HTR-8/SVneo (cell line): Measurements from ENCODE around the gene FKBP4.
"Not testable (repeated sequence)": the region's sequence is repeated elsewhere in the genome, so short reads cannot be mapped to it uniquely, and the experiment has no call there.

ENCODE experiments used
- DNase-seq: peaks from one replicate; pipeline ENCODE4 v3.0.0; 2011; ENCODE audit warnings: low spot score, mixed read lengths; ENCODE audit not compliant: insufficient read length
- FAIRE-seq: peaks from 2 replicates; lab custom pipeline; 2011; peaks lifted over from hg19 to GRCh38; lab: Jason Lieb, UNC

FKBP4 gene, protein sequence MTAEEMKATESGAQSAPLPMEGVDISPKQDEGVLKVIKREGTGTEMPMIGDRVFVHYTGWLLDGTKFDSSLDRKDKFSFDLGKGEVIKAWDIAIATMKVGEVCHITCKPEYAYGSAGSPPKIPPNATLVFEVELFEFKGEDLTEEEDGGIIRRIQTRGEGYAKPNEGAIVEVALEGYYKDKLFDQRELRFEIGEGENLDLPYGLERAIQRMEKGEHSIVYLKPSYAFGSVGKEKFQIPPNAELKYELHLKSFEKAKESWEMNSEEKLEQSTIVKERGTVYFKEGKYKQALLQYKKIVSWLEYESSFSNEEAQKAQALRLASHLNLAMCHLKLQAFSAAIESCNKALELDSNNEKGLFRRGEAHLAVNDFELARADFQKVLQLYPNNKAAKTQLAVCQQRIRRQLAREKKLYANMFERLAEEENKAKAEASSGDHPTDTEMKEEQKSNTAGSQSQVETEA

DNA sequence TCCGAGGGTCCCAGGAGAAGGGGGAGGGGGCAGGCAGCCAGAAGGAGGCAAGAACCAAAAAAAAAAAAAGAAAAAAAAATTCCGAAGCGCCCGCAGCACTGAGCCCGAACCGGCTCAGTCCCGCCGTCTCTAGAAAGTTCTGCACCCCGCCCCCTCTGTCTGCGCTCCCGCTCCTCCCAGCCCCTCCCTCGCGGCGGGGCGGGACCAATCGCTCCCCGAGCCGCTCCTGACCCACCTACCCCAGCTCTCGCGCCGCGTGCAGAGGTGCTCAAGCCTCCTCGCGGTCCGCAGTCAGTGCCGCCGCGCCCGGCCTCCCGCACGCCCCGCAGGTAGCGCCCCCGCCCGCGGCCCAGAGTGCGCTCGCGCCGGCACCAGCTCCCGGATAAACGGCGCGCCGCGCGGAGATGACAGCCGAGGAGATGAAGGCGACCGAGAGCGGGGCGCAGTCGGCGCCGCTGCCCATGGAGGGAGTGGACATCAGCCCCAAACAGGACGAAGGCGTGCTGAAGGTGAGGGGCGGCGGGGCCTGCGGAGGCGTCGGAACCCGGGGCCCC lies at the start of gene FKBP4:
TSS of gene FKBP4 (plus strand) at position 235 of the 554 bp plus-strand sequence. CDS start at position 405, 170 bp downstream.
- FAIRE-seq = peak; percentile 95

DNA sequence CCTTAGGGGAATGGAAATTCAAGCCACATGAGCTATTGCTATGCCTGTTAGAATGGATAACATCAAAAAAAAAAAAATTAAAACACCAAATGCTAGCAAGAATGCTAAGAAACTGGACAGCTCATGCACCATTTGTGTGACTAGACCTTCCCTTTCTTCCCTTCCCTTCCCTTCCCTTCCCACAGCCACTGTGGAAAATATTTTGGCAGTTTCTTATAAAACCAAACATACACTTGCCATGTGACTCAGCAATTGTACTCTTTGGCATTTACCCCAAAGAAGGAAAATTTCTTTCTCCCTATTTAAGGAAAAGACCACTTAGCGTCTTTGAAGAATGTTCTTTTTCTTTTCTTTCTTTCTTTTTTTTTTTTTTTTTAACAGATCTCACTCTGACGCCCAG lies 49.1 kb upstream of the FKBP4 start:
- no peak for DNase-seq
- FAIRE-seq = no peak

More for the DNA sequence above, at the start of gene FKBP4:
- DNase-seq = peak; percentile 93

DNA sequence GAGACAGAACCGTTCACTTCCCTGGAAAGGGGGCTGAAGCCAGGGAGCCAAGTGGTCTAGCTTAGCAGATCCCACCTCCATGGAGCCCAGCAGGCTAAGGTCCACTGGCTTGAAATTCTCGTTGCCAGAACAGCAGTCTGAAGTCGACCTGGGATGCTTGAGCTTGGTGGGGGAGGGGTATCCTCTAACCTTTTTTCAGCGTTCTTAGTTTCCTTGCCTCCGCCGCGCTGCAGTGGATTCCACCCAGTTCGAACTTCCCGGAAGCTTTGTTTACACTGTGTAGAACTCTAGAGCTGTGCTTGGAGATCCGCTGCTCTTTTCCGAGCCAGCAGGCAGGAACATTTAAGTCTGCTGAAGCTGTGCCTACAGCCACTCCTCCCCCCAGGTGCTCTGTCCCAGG lies 45.2 kb upstream of the FKBP4 start:
- DNase-seq (no peak), FAIRE-seq (no peak)

DNA sequence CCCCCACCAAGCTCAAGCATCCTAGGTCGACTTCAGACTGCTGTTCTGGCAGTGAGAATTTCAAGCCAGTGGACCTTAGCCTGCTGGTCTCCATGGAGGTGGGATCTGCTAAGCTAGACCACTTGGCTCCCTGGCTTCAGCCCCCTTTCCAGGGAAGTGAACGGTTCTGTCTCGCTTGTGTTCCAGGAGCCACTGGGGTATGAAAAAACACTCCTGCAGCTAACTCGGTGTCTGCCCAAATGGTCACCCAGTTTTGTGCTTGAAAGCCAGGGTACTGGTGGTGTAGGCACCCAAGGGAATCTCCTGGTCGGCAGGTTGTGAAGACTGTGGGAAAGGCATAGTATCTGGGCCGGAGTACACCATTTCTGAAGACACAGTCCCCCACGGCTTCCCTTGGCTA lies 44.6 kb upstream of the FKBP4 start:
- no peak for DNase-seq
- FAIRE-seq = no peak

DNA sequence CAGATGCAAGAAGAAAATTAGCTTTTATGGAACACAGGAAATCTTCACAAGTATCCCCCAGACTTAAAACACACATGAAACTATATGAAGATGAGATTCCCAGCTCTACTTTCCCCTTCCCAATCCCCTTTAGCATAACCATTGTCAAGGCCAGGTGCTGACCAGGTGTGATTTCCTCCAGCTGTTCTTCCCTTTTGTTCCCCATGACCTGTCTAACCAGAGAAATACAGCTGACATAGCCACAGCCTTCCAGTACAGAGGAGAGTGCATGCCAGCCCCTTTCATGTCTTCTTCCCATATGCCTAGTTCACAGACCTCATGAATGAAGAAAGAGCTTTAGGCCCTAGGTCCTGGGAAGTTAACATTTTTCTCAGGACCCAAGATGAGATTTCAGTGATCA lies 43.5 kb upstream of the FKBP4 start:
- DNase-seq = no peak
- no peak for FAIRE-seq

DNA sequence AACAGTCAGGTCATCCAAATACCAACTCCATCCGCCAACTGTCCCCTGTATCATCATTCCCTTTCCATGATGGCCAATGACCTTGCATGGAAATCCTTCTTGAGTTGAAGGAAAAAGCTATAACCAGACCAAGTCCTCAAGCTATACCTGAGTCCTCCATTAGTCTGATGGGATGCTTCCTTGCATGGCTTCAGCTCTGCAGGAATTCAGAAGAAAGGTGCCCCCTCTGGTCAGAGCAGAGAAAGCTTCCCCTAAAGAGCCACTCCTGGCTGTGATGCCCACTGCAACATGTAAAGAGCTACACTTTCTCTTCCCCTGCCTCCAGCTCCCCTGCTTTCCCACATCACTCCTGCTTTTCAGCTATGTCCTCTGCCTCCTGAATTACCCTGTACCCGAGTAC lies 43.1 kb upstream of the FKBP4 start:
- FAIRE-seq (no peak), DNase-seq (no peak)

DNA sequence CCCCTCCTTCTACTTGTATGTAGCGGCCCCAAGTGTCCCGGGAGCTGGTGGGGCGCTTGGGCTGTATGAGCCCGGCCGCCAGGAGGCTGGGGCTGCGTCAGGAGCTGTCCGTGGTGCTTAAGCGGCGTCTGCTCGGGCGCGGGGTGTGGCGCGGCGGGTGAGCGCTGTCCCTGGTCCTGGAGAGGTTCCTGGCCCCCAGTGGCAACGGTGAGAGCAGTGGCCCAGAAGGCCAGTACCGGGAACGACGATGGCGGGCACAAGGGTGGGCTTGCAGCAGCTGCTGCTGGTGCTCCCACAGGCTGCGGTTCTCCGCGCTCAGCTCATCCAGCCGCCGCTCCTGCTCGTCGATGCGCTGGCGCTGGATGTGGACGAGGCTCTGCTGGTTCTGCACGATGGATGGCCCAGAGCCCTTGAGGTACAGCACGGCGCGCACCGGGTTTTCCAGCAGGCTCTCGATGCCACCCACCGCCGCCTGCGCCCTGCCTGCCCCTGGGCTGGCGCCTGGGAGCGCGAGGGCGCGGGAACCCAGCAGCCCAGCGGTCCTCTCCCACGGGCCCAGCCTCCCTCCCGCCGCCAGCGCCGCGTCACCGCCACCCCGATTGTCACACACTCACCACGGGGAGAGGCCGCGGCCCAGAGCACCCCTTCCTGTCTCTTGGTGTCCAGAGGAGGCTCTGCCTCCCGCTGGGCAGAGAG lies 41.9 kb upstream of the FKBP4 start:
- DNase-seq (peak; percentile 78), FAIRE-seq (peak; percentile 94)

DNA sequence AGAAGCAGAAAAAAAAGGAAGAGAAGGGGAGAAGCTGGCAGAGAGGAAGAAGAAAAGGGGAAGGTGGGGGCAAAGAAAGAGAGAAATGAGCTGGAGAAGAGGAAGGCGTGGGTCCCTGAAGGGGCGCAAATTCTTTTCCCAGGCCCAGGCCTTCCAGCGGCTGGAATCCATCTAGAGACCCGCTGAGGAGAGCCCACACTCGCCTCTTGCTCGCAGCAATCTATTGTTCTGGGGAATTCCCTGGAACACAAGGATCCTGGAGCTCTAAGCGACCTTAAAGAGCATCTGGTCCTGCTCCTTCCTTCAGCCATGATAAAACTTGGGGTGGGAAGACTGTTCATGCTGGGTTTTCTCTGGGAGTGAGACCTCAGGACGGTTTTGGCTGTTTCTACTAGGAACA lies 41.2 kb upstream of the FKBP4 start:
- no peak for FAIRE-seq

DNA sequence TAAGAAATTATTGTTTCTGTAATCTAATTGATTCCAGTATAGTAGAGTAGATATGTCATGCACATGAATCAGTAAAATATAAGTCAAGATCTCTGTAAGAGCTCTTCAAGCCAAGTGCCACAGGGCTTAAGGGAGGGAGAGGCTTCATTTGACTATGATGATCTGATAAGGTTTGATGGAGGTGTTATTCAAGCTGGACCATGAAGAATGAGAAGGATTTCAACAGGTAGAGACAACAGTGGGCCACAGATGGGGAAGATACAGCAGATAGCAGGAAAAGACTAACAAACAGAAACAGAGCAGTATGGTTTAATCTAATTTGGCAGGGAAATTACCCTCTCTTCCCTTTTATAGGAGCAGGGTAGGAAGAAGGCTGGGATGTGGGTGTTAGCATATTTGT lies 40.6 kb upstream of the FKBP4 start:
- no peak for FAIRE-seq

More for the DNA sequence above, 41.2 kb upstream of the FKBP4 start:
- DNase-seq = no peak

DNA sequence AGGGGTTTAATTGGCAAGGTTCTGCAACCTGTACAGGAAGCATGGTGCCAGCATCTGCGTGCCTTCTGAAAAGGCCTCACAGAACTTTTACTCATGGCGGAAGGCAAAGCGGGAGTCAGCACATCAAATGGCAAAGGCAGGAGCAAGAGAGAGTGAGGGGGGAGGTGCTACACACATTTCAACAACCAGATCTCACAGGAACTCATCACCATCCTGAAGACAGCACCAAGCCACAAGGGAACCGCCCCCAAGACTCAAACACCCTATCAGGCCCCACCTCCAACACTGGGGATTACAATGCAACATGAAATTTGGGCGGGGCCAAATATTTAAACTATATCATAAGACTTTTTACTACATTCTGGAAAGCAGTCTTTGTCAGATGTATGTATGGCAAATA lies 38.0 kb upstream of the FKBP4 start:
- no peak for DNase-seq
- no peak for FAIRE-seq

More for the DNA sequence above, 40.6 kb upstream of the FKBP4 start:
- DNase-seq = no peak

DNA sequence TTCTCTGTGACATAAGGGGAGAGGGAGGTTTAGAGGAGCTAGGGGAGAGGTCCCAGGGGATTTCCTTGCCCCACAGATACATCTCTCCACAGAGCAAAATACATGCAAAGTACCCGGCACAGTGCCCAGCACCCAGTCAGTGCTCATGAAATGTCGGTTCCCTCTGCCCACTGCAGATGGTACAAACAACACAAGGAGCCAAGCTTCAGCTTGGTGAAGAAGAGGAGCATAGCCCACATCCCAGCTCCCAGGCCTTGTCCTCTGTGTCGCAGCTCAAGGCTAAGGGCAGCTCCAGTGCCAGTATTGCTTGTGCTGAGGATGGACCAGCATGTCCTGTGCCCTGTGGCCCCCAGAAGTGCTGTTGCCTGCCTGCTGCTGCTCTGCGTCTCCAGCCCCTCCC lies 35.0 kb upstream of the FKBP4 start:
- DNase-seq (no peak), FAIRE-seq (no peak)

DNA sequence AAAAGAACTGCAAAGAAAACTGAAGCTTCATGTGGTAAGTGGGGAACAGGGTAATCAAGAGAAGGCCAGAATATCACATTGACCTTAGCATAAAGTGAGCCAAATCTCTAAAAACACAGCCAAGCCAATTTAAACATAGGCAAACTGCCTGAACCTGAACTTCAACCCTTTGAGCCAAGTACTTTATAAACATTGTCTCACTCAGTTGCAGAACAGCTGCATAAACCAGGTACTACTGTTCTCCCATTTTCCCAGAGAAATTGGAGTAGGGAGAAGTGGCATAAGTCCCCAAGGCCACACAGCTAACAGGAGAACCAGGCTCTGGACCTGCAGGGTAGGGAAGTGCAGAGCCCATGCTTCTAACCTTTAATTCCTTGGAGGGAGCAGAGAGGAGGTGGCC lies 30.4 kb upstream of the FKBP4 start:
- no peak for FAIRE-seq

DNA sequence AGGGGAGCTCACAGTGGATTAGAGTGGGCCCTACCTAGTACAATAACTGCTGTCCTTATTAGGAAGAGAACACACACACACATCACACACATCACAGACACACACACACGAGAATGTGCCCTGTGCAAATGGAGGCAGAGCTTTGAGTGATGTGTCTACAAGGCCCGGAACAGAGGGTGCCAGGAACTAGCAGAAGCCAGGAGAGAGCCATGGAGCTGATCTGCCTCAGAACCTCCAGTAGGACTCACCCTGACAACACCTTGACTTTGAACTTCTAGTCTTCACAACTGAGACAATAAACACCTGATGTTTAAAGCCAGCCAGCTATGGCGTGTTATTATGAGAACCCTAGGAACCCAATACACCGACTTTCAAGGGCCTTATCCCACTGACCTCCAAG lies 29.7 kb upstream of the FKBP4 start:
- DNase-seq = no peak

More for the DNA sequence above, 30.4 kb upstream of the FKBP4 start:
- no peak for DNase-seq

DNA sequence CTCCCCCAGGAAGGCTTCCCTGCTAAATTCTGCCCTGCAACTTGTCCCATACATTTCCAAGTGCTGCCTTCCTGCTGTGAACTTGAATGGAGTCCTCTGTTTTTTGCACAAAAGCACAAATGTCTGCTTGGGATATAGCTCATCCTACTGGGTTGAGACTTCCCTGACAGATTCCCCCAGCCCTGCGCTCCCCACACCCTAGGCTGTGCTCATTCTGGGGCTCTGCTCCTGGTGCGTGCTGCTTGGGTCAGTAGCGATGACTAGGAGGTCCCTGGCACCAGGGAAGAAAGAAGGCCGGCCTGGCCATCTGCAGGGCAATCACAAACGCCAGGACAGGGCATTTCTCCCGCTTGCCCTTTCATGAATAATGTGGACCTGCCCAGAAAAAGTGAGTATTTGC lies 29.2 kb upstream of the FKBP4 start:
- DNase-seq (no peak), FAIRE-seq (no peak)

More for the DNA sequence above, 29.7 kb upstream of the FKBP4 start:
- no peak for FAIRE-seq

DNA sequence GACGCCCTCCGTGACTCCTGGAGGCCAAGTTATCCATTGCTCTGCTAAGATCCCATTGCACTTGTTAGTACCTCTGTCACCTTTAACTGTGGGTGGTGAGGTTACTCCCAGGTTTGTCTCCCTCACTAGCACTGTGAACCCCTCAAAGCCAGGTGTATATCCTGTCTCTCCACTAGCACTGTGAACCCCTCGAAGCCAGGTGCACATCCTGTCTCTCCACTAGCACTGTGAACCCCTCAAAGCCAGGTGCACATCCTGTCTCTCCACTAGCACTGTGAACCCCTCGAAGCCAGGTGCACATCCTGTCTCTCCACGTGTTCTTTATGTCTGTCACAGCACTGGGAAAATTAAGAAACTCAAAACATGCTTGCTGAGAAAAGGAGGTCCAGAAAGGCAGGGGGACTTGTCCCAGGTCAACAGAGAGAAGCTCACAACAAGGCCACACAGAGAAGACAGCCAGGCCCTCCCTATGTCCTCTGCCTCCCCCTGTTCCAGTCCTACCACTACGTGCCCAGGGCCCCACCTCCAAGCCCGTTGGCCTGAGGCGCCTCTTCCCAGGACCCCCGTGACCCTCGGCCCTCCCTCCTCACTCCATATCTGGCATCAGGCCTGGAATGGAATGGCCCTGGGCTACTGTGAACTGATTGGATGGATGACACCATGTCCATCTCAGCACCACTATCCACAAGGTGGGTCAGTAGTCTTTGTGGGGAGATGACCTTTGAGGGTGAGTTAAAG lies 26.4 kb upstream of the FKBP4 start:
- DNase-seq (no peak), FAIRE-seq (no peak)

DNA sequence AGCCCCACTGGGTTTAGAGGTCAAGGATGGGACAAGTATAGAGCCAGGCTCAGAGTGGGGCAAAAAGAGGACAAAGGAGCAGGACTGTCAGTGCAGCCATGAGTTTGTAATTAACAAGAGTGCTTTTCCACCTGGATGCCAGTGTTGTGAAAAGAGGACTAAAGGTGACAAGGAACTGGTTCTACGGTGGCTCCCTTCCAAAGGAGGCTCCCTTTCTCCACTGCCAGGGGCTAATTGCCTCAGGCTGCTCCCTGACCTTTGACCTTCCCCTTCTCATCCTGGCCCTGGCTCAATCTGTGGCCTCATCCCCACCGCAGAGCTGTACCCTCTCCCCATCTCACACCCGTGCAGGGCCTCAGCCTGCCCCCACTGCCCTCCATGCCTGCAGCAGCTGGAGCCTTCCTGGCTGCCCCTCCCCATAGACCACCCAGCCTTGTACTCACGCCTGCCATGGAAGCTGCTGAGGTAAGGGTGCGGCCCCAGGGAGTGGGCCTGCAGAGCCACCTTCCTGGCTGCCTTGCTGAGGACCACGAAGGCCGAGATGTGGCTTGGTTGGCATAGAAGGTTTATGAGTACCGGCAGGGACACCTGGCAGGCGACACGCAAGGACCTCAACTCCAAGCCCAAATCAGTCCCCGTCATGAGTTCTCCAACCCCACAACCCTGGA lies 24.8 kb upstream of the FKBP4 start:
- FAIRE-seq (no peak), DNase-seq (no peak)

DNA sequence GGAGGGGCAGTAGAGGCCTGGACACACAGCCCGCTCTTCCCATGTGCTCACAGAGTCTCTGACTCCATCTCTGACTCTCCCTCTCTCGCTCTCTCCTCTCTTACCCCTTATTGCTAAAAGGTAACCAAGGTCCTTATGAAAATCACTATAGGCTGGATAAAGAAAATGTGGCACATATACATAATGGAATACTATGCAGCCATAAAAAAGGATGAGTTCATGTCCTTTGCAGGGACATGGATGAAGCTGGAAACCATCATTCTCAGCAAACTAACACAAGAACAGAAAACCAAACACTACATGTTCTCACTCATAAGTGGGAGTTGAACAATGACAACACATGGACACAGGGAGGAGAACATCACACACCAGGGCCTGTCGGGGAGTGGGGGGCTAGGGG lies 24.2 kb upstream of the FKBP4 start:
- not testable (repeated sequence) for DNase-seq

DNA sequence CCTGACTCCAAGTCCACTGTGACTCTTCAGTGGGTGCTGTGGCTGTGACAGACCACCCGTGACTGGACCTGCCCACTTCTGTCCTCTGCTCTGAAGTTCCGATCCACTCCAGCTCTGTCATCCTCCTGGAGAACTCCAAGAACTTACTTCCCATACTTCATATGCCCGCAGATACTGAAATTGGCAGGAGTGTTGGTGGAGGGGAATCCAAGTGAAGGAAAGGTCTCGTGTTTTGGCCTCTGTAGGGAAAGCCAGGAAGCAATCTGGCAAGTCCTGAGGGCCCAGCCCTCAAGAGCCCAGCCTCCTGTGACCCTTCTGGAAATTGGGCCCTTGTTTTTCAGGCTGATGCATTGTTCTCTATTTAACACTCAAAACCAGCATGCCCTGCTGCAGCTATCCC lies 22.4 kb upstream of the FKBP4 start:
- DNase-seq = no peak
- no peak for FAIRE-seq

More for the DNA sequence above, 24.2 kb upstream of the FKBP4 start:
- not testable (repeated sequence) for FAIRE-seq

DNA sequence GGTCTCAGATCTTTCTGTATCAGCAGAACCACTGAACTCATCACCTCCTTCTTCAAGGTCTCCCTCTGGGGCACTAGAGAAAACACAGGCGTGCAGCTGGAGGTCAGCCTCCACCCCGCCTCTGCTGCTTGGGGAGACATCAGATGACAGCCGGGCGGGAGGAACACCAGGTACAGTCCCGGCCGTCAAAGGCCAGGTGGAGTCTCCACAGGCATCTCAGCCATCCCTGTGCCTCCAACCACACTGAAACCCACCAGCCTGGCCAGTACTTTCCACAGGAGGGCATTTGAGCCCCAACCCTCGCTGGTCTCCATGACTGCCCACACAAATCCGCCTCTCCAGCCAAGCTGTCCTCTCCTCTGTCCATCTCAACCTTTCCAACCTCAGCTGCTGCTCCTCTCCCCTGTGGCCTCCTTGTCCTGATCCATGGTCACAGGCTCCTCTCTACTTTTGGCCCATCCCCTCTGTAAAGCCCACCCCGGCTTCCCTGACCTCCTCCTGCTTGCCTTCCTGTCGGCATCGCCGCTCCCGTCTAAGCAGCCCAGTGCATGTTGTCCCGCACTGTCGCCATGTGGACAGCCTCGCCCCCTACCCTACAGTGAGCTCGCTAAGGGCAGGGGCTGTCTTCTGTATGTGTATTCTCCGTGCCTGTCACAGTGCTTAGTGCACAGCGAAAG lies 21.4 kb upstream of the FKBP4 start:
- FAIRE-seq (no peak), DNase-seq (no peak)
